H1 (cell line): Measurements from ENCODE around the gene ELP4. TPM values are rescaled to one million over a fixed set of nuclear protein-coding genes. Genes with fewer than 3 reads are reported as not detected.

Source experiments
- CTCF ChIA-PET: fragments of 300-600 bp; sonication (Branson Sonifier 250); formaldehyde crosslinking; loops from one replicate; lab custom pipeline; 2021; ENCODE audit not compliant: partially characterized antibody; lab: Charles Lee
- POLR2A ChIA-PET: fragments of 300-600 bp; sonication (Branson Sonifier 250); formaldehyde crosslinking; loops from one replicate; lab custom pipeline; 2021; ENCODE audit warnings: inconsistent platforms; ENCODE audit not compliant: partially characterized antibody; lab: Charles Lee
- DNase-seq, 2 experiments: peaks; one replicate each; pipeline versions ENCODE4 v3.0.0 to v3.0.0-alpha.2; 2010 to 2022; ENCODE audit warnings: low spot score in 2 of 2, low read depth in 1 of 2, mixed read lengths in 1 of 2
- FAIRE-seq: peaks from 2 replicates; lab custom pipeline; 2011; peaks lifted over from hg19 to GRCh38; lab: Jason Lieb, UNC
- H2AFZ ChIP-seq: 2 replicates; pipeline ENCODE4 v1.8.1; 2012; ENCODE audit warnings: low read length, inconsistent platforms
- H2AK5ac ChIP-seq: 2 replicates; pipeline ENCODE4 v1.6.1; 2013; ENCODE audit warnings: low read depth, low read length
- H2BK120ac ChIP-seq: replicated peaks from 2 replicates; pipeline ENCODE3; 2013; ENCODE audit warnings: low read depth, low read length, inconsistent platforms
- H2BK12ac ChIP-seq: 2 replicates; pipeline ENCODE4 v1.6.1; 2013; ENCODE audit warnings: low read depth, low read length
- H2BK15ac ChIP-seq: 2 replicates; pipeline ENCODE4 v1.6.1; 2013; ENCODE audit warnings: low read length
- H2BK20ac ChIP-seq: 2 replicates; pipeline ENCODE4 v1.6.1; 2013; ENCODE audit warnings: low read length
- H2BK5ac ChIP-seq: 2 replicates; pipeline ENCODE4 v1.6.1; 2013; ENCODE audit warnings: low read depth, low read length
- H3K14ac ChIP-seq: 2 replicates; pipeline ENCODE4 v1.6.1; 2013; ENCODE audit warnings: inconsistent platforms; ENCODE audit not compliant: insufficient read length
- H3K18ac ChIP-seq: 2 replicates; pipeline ENCODE4 v1.6.1; 2013; ENCODE audit warnings: low read length; ENCODE audit errors: extremely low read depth
- H3K23ac ChIP-seq: 2 replicates; pipeline ENCODE4 v1.6.1; 2013; ENCODE audit warnings: inconsistent platforms; ENCODE audit not compliant: insufficient read length
- H3K23me2 ChIP-seq: 2 replicates; pipeline ENCODE4 v1.6.1; 2013; ENCODE audit warnings: low read depth, low read length
- H3K27ac ChIP-seq: 2 replicates; pipeline ENCODE4 v1.6.1; 2011; ENCODE audit warnings: low read depth, low read length, inconsistent platforms
- H3K27me3 ChIP-seq, 4 experiments: replicated peaks in 1 of 4; 1 replicate in 1 of 4; 2 replicates in 3 of 4; pipeline versions ENCODE4 v1.6.1 to v1.8.1; 2011 to 2013; ENCODE audit warnings: low read length in 3 of 4, mild to moderate bottlenecking in 3 of 4, inconsistent platforms in 2 of 4, mixed read lengths in 2 of 4, moderate library complexity in 1 of 4; ENCODE audit not compliant: control insufficient read depth in 3 of 4, insufficient read depth in 3 of 4; ENCODE audit errors: extremely low read depth in 1 of 4
- H3K36me3 ChIP-seq, 4 experiments: 2 replicates each; pipeline versions ENCODE4 v1.6.1 to v1.8.1; 2011 to 2013; ENCODE audit warnings: mild to moderate bottlenecking in 4 of 4, low read length in 3 of 4, moderate library complexity in 2 of 4, control low read depth in 1 of 4, inconsistent platforms in 1 of 4; ENCODE audit not compliant: insufficient read depth in 4 of 4, control insufficient read depth in 2 of 4
- H3K4ac ChIP-seq: replicated peaks from 2 replicates; pipeline ENCODE3; 2013; ENCODE audit warnings: low read length, low read depth, mixed read lengths, inconsistent platforms; ENCODE audit not compliant: insufficient read length
- H3K4me1 ChIP-seq, 4 experiments: replicated peaks in 1 of 4; 1 replicate in 1 of 4; 2 replicates in 3 of 4; pipeline versions ENCODE4 v1.6.1 to v1.8.1; 2011 to 2013; ENCODE audit warnings: low read length in 3 of 4, inconsistent platforms in 2 of 4, mixed read lengths in 1 of 4; ENCODE audit not compliant: insufficient read depth in 4 of 4, control insufficient read depth in 3 of 4
- H3K4me2 ChIP-seq, 2 experiments: 2 replicates each; pipeline versions ENCODE4 v1.6.1 to v1.8.1; 2011 to 2013; ENCODE audit warnings: low read depth in 2 of 2, low read length in 2 of 2, control low read depth in 1 of 2, inconsistent platforms in 1 of 2, mild to moderate bottlenecking in 1 of 2; ENCODE audit not compliant: insufficient read depth in 1 of 2
- H3K4me3 ChIP-seq, 4 experiments: fragments of 200-600, 300-600 bp in 1 of 4; sonication (generic), shearing (Covaris generic), sonication (Bioruptor Twin) in 1 of 4; 2 replicates each; pipeline versions ENCODE4 v1.5.1 to v1.8.1; 2011 to 2016; ENCODE audit warnings: low read length in 4 of 4, low read depth in 3 of 4, control low read depth in 2 of 4, inconsistent platforms in 2 of 4, mild to moderate bottlenecking in 2 of 4, mixed read lengths in 1 of 4, moderate library complexity in 1 of 4; ENCODE audit not compliant: insufficient read depth in 2 of 4; ENCODE audit errors: extremely low read depth in 1 of 4
- H3K56ac ChIP-seq: replicated peaks from 2 replicates; pipeline ENCODE3; 2013; ENCODE audit warnings: low read depth, mild to moderate bottlenecking, mixed read lengths, low read length, inconsistent platforms; ENCODE audit not compliant: insufficient read length
- H3K79me1 ChIP-seq: 2 replicates; pipeline ENCODE4 v1.6.1; 2013; ENCODE audit warnings: low read depth, low read length, control low read depth
- H3K79me2 ChIP-seq, 2 experiments: 2 replicates each; pipeline versions ENCODE4 v1.6.1 to v1.8.1; 2012 to 2013; ENCODE audit warnings: low read length in 2 of 2, mild to moderate bottlenecking in 2 of 2, inconsistent platforms in 1 of 2; ENCODE audit not compliant: insufficient read depth in 2 of 2, control insufficient read depth in 1 of 2
- H3K9ac ChIP-seq, 4 experiments: replicated peaks in 1 of 4; 1 replicate in 1 of 4; 2 replicates in 3 of 4; pipeline versions ENCODE4 v1.6.1 to v1.8.1; 2011 to 2013; ENCODE audit warnings: low read depth in 3 of 4, low read length in 3 of 4, control low read depth in 2 of 4, mild to moderate bottlenecking in 2 of 4, moderate library complexity in 2 of 4, inconsistent platforms in 1 of 4; ENCODE audit errors: extremely low read depth in 1 of 4
- H3K9me3 ChIP-seq, 2 experiments: 2 replicates each; pipeline versions ENCODE4 v1.6.1 to v1.8.1; 2012 to 2013; ENCODE audit warnings: mild to moderate bottlenecking in 2 of 2, moderate library complexity in 2 of 2, control low read depth in 1 of 2, inconsistent platforms in 1 of 2, low read depth in 1 of 2, low read length in 1 of 2, mixed read lengths in 1 of 2; ENCODE audit not compliant: insufficient read depth in 2 of 2
- H4K20me1 ChIP-seq, 2 experiments: replicated peaks in 1 of 2; 2 replicates each; pipeline versions ENCODE3 to v1.8.1; 2011 to 2013; ENCODE audit warnings: inconsistent platforms in 2 of 2, low read length in 2 of 2, mild to moderate bottlenecking in 1 of 2; ENCODE audit not compliant: insufficient read depth in 2 of 2, control insufficient read depth in 1 of 2
- H4K5ac ChIP-seq: 2 replicates; pipeline ENCODE4 v1.6.1; 2013; ENCODE audit warnings: low read length, low read depth, mixed read lengths, inconsistent platforms; ENCODE audit not compliant: insufficient read length
- H4K8ac ChIP-seq: 2 replicates; pipeline ENCODE4 v1.8.0; 2013; ENCODE audit warnings: mild to moderate bottlenecking, moderate library complexity, low read length, inconsistent platforms; ENCODE audit not compliant: insufficient read depth; ENCODE audit errors: extremely low read depth
- H4K91ac ChIP-seq: replicated peaks from 2 replicates; pipeline ENCODE3; 2013; ENCODE audit warnings: low read length, mixed read lengths, inconsistent platforms; ENCODE audit not compliant: insufficient read length
- CHD7 ChIP-seq: fragments of 300-600 bp; sonication (generic); IDR thresholded peaks from 2 replicates; pipeline ENCODE4 v1.7.1; 2012; ENCODE audit warnings: low read length, moderate library complexity, mild to moderate bottlenecking, inconsistent platforms; ENCODE audit not compliant: insufficient replicate concordance
- SP2 ChIP-seq: IDR thresholded peaks from 2 replicates; pipeline ENCODE4 v1.6.1; 2012; ENCODE audit warnings: mild to moderate bottlenecking, low read length, inconsistent platforms
- polyA plus RNA-seq, 7 experiments: library from polyadenylated mRNA; depleted of rRNA in 3 of 7; stranded (reverse) in 5 of 7; unstranded in 2 of 7; fragments of >200 nt in 5 of 7; fragments of 200-250 nt in 2 of 7; gene quantifications; 1 replicate in 5 of 7; 2 replicates in 1 of 7; 4 replicates in 1 of 7; pipeline versions ENCODE4 v1.2.1 to v1.2.3, GENCODE V29; 2011 to 2013; ENCODE audit warnings: missing spikeins in 2 of 7, mixed read lengths in 2 of 7
- total RNA-seq: library from RNA; stranded (reverse); fragmentation: NEBNext Ultra II Directional; extraction: Animal tissue kit (Norgen Biotek cat#: 25700); gene quantifications from 2 replicates; pipeline ENCODE4 v1.2.1, GENCODE V29; 2021

The ELP4 gene
- total and polyA plus RNA-seq, 2 of the 8 experiments (the other 6 are each of a cell fraction or from before 2014, with no cell fraction given): 14.0 to 18.6 TPM

- H3K9ac ChIP-seq: no peak overlapping the region
- no peak overlapping the region for H2BK5ac ChIP-seq
- no peak overlapping the region for H3K56ac ChIP-seq
- POLR2A ChIA-PET: no interaction called here
- H4K20me1 ChIP-seq: no peaks in the 10 kb centered on the region
- no peak overlapping the region for H4K91ac ChIP-seq
- no peaks in the 10 kb centered on the region for H3K9me3 ChIP-seq
- no peak overlapping the region for H2BK120ac ChIP-seq
- FAIRE-seq: no peak
- no peak overlapping the region for H4K5ac ChIP-seq
- no peak overlapping the region for H3K4me3 ChIP-seq
- H3K14ac ChIP-seq: no peak overlapping the region
- H3K4me1 ChIP-seq: peaks cover 0 to 5% (median 2%) of the 10 kb centered on the region in 4 experiments; a peak in 3 of 7 replicates
- no peak overlapping the region for H2BK15ac ChIP-seq
- H2BK20ac ChIP-seq: no peak overlapping the region
- CTCF ChIA-PET: no interaction called here
- DNase-seq: no peak
- H3K79me2 ChIP-seq: no peaks in the 10 kb centered on the region
- H2AFZ ChIP-seq: no peak overlapping the region
- H3K23me2 ChIP-seq: no peaks in the 10 kb centered on the region; the same call in 1 of the 2 replicates
- H3K79me1 ChIP-seq: no peaks in the 10 kb centered on the region
- no peaks in the 10 kb centered on the region for H3K27me3 ChIP-seq
- no peak overlapping the region for H3K18ac ChIP-seq
- H3K4ac ChIP-seq: no peak overlapping the region
- H3K36me3 ChIP-seq: no peaks in the 10 kb centered on the region
- no peak overlapping the region for H4K8ac ChIP-seq
- no peak overlapping the region for H3K27ac ChIP-seq
- H3K4me2 ChIP-seq: no peak overlapping the region
- no peak overlapping the region for H2BK12ac ChIP-seq
- no peak overlapping the region for H2AK5ac ChIP-seq
- no peak overlapping the region for H3K23ac ChIP-seq
- no peak for TF ChIP-seq CHD7
- TF ChIP-seq SP2: no peak
These were observed 101.0 kb downstream of the ELP4 start for GRCh38 chr11:31610544-31610943.
